Endothelial cell of umbilical vein (primary cell): ENCODE measurements around the gene MALRD1.

ENCODE experiments used
- CTCF ChIP-seq, 2 donors: IDR thresholded peaks; 1 replicate in 1 of 2; 2 replicates in 1 of 2; pipeline ENCODE4 v1.5.1; 2011; ENCODE audit warnings: low read length in 2 of 2, mild to moderate bottlenecking in 2 of 2, moderate library complexity in 2 of 2, control low read depth in 1 of 2, inconsistent platforms in 1 of 2, low read depth in 1 of 2; ENCODE audit not compliant: insufficient read depth in 1 of 2; ENCODE audit errors: extremely low read depth in 1 of 2
- EZH2 ChIP-seq: IDR thresholded peaks from 2 replicates; pipeline ENCODE4 v1.6.1; 2012; ENCODE audit warnings: borderline replicate concordance, low read depth, mild to moderate bottlenecking, moderate library complexity, low read length, inconsistent platforms; ENCODE audit not compliant: severe bottlenecking
- FOS ChIP-seq: IDR thresholded peaks from 2 replicates; pipeline ENCODE4 v1.6.1; 2011; ENCODE audit warnings: mild to moderate bottlenecking, low read length, moderate library complexity, borderline replicate concordance; ENCODE audit not compliant: insufficient read depth
- GATA2 ChIP-seq: IDR thresholded peaks from 2 replicates; pipeline ENCODE4 v1.7.0; 2011; ENCODE audit warnings: low read depth, mild to moderate bottlenecking, moderate library complexity, mixed read lengths, low read length; ENCODE audit not compliant: insufficient read length, insufficient read depth
- JUN ChIP-seq: IDR thresholded peaks from 2 replicates; pipeline ENCODE4 v1.6.1; 2011; ENCODE audit warnings: borderline replicate concordance, low read depth; ENCODE audit not compliant: insufficient read length, insufficient read depth
- MAX ChIP-seq: IDR thresholded peaks from 2 replicates; pipeline ENCODE4 v1.6.1; 2011; ENCODE audit not compliant: insufficient read depth, insufficient read length
- MYC ChIP-seq: IDR thresholded peaks from one replicate; pipeline ENCODE4 v1.6.1; 2011; ENCODE audit warnings: mild to moderate bottlenecking, low read depth, low read length
- POLR2A ChIP-seq: IDR thresholded peaks from 2 replicates; pipeline ENCODE4 v1.6.1; 2012; ENCODE audit warnings: low read depth, mild to moderate bottlenecking, control low read depth, low read length
- POLR2AphosphoS5 ChIP-seq: IDR thresholded peaks from 2 replicates; pipeline ENCODE4 v1.6.1; 2012; ENCODE audit warnings: low read depth, mild to moderate bottlenecking, control low read depth, low read length, moderate library complexity; ENCODE audit not compliant: insufficient read depth

GRCh38 chr10:19731560-19731959 lies 683.0 kb downstream of the MALRD1 start:
- TF ChIP-seq CTCF (IDR thresholded peaks at IDR 0.05; ENCODE audit: extremely low read depth in 1 of 2, insufficient read depth in 1 of 2, low read depth in 1 of 2, low read length in 2 of 2) (no peak), MYC (no peak), POLR2A (no peak), EZH2 (no peak), POLR2AphosphoS5 (no peak), JUN (no peak), FOS (no peak), GATA2 (no peak), MAX (no peak)
